HCT116 (cell line): ENCODE measurements around the gene PTPN7. TPM values are rescaled to one million over a fixed set of nuclear protein-coding genes. Genes with fewer than 3 reads are reported as not detected.
"Not testable (repeated sequence)": the region's sequence is repeated elsewhere in the genome, so short reads cannot be mapped to it uniquely, and the experiment has no call there.

Source experiments
- ATAC-seq: fragments of 200-7000 bp; cut with Tn5 transposase; 2 replicates; pipeline ENCODE4 v1.9.1; 2020; ENCODE audit warnings: mild to moderate bottlenecking, moderate library complexity
- BruUV-seq: library from RNA; stranded (reverse); fragments of 400-500 nt; replicated peaks from 2 replicates; lab custom pipeline; 2021; lab: Mats Ljungman, UMichigan
- CTCF ChIA-PET: fragments of 300-600 bp; sonication (Branson Sonifier 250); formaldehyde crosslinking; loops from one replicate; lab custom pipeline; 2021; ENCODE audit warnings: antibody characterized with exemption; lab: Charles Lee
- POLR2A ChIA-PET: fragments of 300-600, 350-600 bp; sonication (Branson Sonifier 250); formaldehyde crosslinking; loops from one replicate; lab custom pipeline; 2021; ENCODE audit warnings: antibody characterized with exemption; lab: Charles Lee
- RAD21 ChIA-PET, 2 experiments: fragments of 300-600 bp; sonication (Branson Sonifier 250); formaldehyde crosslinking; loops; one replicate each; lab custom pipeline; 2023; ENCODE audit warnings: low total read pairs in 2 of 2; ENCODE audit not compliant: uncharacterized antibody in 2 of 2, unreplicated experiment in 2 of 2, low non-redundant PET in 1 of 2; lab: Charles Lee
- DNase-seq: peaks from one replicate; pipeline ENCODE4 v3.0.0-alpha.2; 2010; ENCODE audit warnings: low read depth, low spot score
- H2AFZ ChIP-seq: fragments of 200-600 bp; shearing (Covaris generic), sonication (generic); 2 replicates; pipeline ENCODE4 v1.6.1; 2017; ENCODE audit warnings: low read depth, mixed run types, mixed read lengths, antibody characterized with exemption, low read length; ENCODE audit not compliant: poor library complexity, severe bottlenecking
- H3K27ac ChIP-seq: 2 replicates; pipeline ENCODE4 v1.5.1; 2012; ENCODE audit warnings: low read depth, low read length
- H3K27me3 ChIP-seq: fragments of 200-600 bp; sonication (generic); 2 replicates; pipeline ENCODE4 v1.6.1; 2016; ENCODE audit warnings: mixed run types, low read length, mixed read lengths; ENCODE audit not compliant: insufficient read depth
- H3K36me3 ChIP-seq, 2 experiments: fragments of 200-500 bp in 1 of 2; fragments of 200-600 bp in 1 of 2; sonication (Bioruptor generic) in 1 of 2; sonication (generic) in 1 of 2; 2 replicates each; pipeline versions ENCODE4 v1.5.1 to v1.6.1; 2014 to 2016; ENCODE audit warnings: low read length in 2 of 2, inconsistent platforms in 1 of 2, mixed read lengths in 1 of 2, mixed run types in 1 of 2; ENCODE audit not compliant: insufficient read depth in 2 of 2, control insufficient read depth in 1 of 2
- H3K4me1 ChIP-seq, 2 experiments: fragments of 200-600 bp in 1 of 2; sonication (generic) in 1 of 2; 2 replicates each; pipeline versions ENCODE4 v1.5.1 to v1.6.1; 2012 to 2017; ENCODE audit warnings: low read length in 2 of 2, inconsistent platforms in 1 of 2, mild to moderate bottlenecking in 1 of 2, mixed read lengths in 1 of 2, mixed run types in 1 of 2, moderate library complexity in 1 of 2; ENCODE audit not compliant: insufficient read depth in 2 of 2, control insufficient read depth in 1 of 2
- H3K4me2 ChIP-seq: fragments of 200-600 bp; sonication (generic); 2 replicates; pipeline ENCODE4 v1.6.1; 2017; ENCODE audit warnings: mixed run types, low read length, mixed read lengths
- H3K4me3 ChIP-seq, 2 experiments: fragments of 200-600 bp in 1 of 2; sonication (generic) in 1 of 2; replicated peaks in 1 of 2; 2 replicates each; pipeline ENCODE4 v1.5.1; 2011 to 2016; ENCODE audit warnings: low read length in 2 of 2, control low read depth in 1 of 2, low read depth in 1 of 2, mild to moderate bottlenecking in 1 of 2, mixed read lengths in 1 of 2, mixed run types in 1 of 2
- H3K79me2 ChIP-seq: fragments of 200-600 bp; sonication (generic); 2 replicates; pipeline ENCODE4 v1.6.1; 2017; ENCODE audit warnings: mild to moderate bottlenecking, mixed run types, low read length, moderate library complexity, mixed read lengths; ENCODE audit not compliant: insufficient read depth
- H3K9ac ChIP-seq: fragments of 200-600 bp; sonication (generic); 2 replicates; pipeline ENCODE4 v1.6.1; 2016; ENCODE audit warnings: low read length, mixed read lengths
- H3K9me2 ChIP-seq: fragments of 200-600 bp; sonication (generic), shearing (Covaris generic); 2 replicates; pipeline ENCODE4 v1.6.1; 2017; ENCODE audit warnings: mixed run types, mild to moderate bottlenecking, moderate library complexity; ENCODE audit not compliant: insufficient read depth
- H3K9me3 ChIP-seq, 2 experiments: fragments of 200-500 bp in 1 of 2; fragments of 200-600 bp in 1 of 2; sonication (Bioruptor generic) in 1 of 2; sonication (generic) in 1 of 2; 2 replicates each; pipeline ENCODE4 v1.6.1; 2014 to 2017; ENCODE audit warnings: low read length in 2 of 2, mixed read lengths in 2 of 2, inconsistent platforms in 1 of 2, low read depth in 1 of 2, mild to moderate bottlenecking in 1 of 2, mixed run types in 1 of 2, moderate library complexity in 1 of 2; ENCODE audit not compliant: control insufficient read depth in 1 of 2, insufficient read depth in 1 of 2
- H4K20me1 ChIP-seq: fragments of 200-600 bp; sonication (generic), shearing (Covaris generic); 2 replicates; pipeline ENCODE4 v1.6.1; 2017; ENCODE audit warnings: mixed run types, mild to moderate bottlenecking, moderate library complexity; ENCODE audit not compliant: insufficient read depth
- CTCF ChIP-seq, 3 experiments: fragments of 200-600 bp in 1 of 3; sonication (generic) in 1 of 3; IDR thresholded peaks in 2 of 3; conservative IDR thresholded peaks in 1 of 3; 2 replicates each; pipeline ENCODE4 v1.5.1; 2012 to 2017; ENCODE audit warnings: low read depth in 2 of 3, low read length in 2 of 3, antibody characterized with exemption in 1 of 3, borderline replicate concordance in 1 of 3, control low read depth in 1 of 3, mild to moderate bottlenecking in 1 of 3, mixed read lengths in 1 of 3, mixed run types in 1 of 3, moderate library complexity in 1 of 3; ENCODE audit not compliant: insufficient read depth in 1 of 3
- EZH2 ChIP-seq: fragments of 200-600 bp; sonication (generic); IDR thresholded peaks from 2 replicates; pipeline ENCODE4 v1.6.1; 2017; ENCODE audit warnings: antibody characterized with exemption, mixed run types
- intact Hi-C: fragments of 100-400 bp; cut with micrococcal nuclease; formaldehyde crosslinking; loops from 2 replicates; pipeline ENCODE4 v1.10.0; 2022
- total RNA-seq: library from RNA; stranded (reverse); gene quantifications from one replicate; pipeline ENCODE4 v1.2.1, GENCODE V29; 2021; ENCODE audit not compliant: unreplicated experiment

Gene PTPN7
- total RNA-seq, 1 experiment from 2014 or later = 0.76 TPM

DNA sequence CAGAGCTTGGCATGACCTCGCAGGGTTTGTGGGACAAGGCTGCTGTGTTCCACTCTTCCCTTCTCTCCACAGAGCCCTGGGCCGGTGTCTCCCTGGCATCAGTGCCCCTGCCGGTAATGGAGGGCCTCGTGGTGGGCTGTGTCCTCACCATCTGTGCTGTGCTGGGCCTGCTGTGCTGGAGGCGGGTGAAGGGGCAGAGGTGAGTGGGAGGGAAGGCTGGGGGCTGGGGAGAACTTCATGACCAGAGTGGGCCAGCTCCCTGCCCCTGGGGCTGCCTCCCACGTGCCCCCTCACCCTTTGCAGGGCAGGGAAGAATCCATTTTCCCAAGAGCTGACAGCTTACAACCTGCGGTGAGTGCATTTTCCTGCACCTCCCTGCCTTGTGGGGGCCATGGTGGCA is 21.2 kb upstream of the PTPN7 start (continued):
- no peak for TF ChIP-seq CTCF (IDR thresholded peaks at IDR 0.05 in 2 of 3, conservative IDR thresholded peaks at IDR 0.05 in 1 of 3; ENCODE audit: borderline replicate concordance in 1 of 3, insufficient read depth in 1 of 3, low read depth in 2 of 3, low read length in 2 of 3)
- no peak for TF ChIP-seq EZH2

DNA sequence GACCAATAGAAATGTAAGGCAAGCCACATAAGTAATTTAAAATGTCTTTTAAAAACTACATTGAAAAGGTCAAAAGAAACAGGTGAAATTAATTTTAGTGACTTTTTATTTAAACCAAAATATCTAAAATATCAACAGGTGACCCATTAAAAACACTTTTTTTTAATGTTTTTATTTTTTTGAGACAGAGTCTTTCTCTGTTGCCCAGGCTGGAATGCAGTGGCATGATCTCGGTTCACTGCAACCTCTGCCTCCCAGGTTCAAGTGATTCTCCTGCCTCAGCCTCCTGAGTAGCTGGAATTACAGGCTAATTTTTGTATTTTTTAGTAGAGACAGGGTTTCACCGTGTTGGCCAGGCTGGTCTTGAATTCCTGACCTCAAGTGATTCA is 20.3 kb upstream of the PTPN7 start:
- H3K27me3 ChIP-seq, H3K36me3 ChIP-seq, H3K9me2 ChIP-seq, POLR2A ChIA-PET, H2AFZ ChIP-seq, BruUV-seq, ATAC-seq, H4K20me1 ChIP-seq, H3K9me3 ChIP-seq, RAD21 ChIA-PET, H3K4me3 ChIP-seq, H3K9ac ChIP-seq, H3K4me2 ChIP-seq, H3K79me2 ChIP-seq, H3K27ac ChIP-seq, DNase-seq: not testable (repeated sequence)
- CTCF ChIA-PET = interaction anchor here (2.6 kb wide), 1 partner anchor 9 kb away, joined by 13 read pairs; no protein-coding TSS in a partner anchor
- peaks cover 0 to 11% of the 10 kb centered on the region in 2 experiments; a peak in 3 of 4 replicates for H3K4me1 ChIP-seq
- intact Hi-C loops = loop anchor here (10.0 kb wide), 1 partner anchor 444 kb away; no protein-coding TSS in a partner anchor
